ENCODE results near the gene KIAA1671.

DNA sequence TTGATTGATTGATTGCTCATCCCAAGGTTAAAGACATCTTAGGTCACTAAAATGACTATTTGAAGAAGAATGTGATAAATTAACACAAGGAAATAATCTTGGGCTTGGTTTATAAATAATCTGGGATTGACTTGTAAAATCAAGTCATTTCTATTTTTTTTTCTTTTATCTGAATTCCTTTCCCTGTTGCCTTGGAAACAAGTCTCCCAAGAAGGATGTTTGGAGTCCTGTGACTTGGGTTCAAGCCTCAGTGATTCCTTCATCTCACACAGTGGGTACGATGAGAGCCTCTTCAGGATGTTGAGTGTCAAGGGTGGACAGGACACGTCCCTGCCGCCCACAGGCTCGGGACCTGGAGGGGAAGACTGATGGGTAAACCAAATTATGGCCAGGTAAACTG lies 149.0 kb downstream of the KIAA1671 start:
- TF ChIP-seq, protein P1, sequence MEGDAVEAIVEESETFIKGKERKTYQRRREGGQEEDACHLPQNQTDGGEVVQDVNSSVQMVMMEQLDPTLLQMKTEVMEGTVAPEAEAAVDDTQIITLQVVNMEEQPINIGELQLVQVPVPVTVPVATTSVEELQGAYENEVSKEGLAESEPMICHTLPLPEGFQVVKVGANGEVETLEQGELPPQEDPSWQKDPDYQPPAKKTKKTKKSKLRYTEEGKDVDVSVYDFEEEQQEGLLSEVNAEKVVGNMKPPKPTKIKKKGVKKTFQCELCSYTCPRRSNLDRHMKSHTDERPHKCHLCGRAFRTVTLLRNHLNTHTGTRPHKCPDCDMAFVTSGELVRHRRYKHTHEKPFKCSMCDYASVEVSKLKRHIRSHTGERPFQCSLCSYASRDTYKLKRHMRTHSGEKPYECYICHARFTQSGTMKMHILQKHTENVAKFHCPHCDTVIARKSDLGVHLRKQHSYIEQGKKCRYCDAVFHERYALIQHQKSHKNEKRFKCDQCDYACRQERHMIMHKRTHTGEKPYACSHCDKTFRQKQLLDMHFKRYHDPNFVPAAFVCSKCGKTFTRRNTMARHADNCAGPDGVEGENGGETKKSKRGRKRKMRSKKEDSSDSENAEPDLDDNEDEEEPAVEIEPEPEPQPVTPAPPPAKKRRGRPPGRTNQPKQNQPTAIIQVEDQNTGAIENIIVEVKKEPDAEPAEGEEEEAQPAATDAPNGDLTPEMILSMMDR (IDR thresholded peaks at IDR 0.05) = no peak
- no peak for TF ChIP-seq EZH2phosphoT487 (IDR thresholded peaks at IDR 0.05)
